Endodermal cell (in vitro differentiated cells): ENCODE results near the gene WNT8B. TPM values are rescaled to one million over a fixed set of nuclear protein-coding genes. Genes with fewer than 3 reads are reported as not detected.

Experiments
- DNase-seq: peaks from one replicate; pipeline ENCODE4 v3.0.0-alpha.2; 2017
- H3K27ac ChIP-seq: 2 replicates; pipeline ENCODE4 v1.5.1; 2013; ENCODE audit warnings: mild to moderate bottlenecking, low read depth, low read length, moderate library complexity
- H3K27me3 ChIP-seq: 2 replicates; pipeline ENCODE4 v1.6.1; 2013; ENCODE audit warnings: mild to moderate bottlenecking, low read length, moderate library complexity; ENCODE audit not compliant: insufficient read depth, control insufficient read depth, poor library complexity, severe bottlenecking
- H3K36me3 ChIP-seq: 2 replicates; pipeline ENCODE4 v1.7.0; 2013; ENCODE audit warnings: mild to moderate bottlenecking, low read length, moderate library complexity; ENCODE audit not compliant: control insufficient read depth, insufficient read depth
- H3K4me1 ChIP-seq: one replicate; pipeline ENCODE4 v1.7.0; 2013; ENCODE audit warnings: low read length; ENCODE audit not compliant: control insufficient read depth, insufficient read depth
- H3K4me3 ChIP-seq: 2 replicates; pipeline ENCODE4 v1.5.1; 2013; ENCODE audit warnings: mild to moderate bottlenecking, low read length, moderate library complexity
- H3K9ac ChIP-seq: 2 replicates; pipeline ENCODE4 v1.6.1; 2013; ENCODE audit warnings: mild to moderate bottlenecking, low read length, moderate library complexity; ENCODE audit not compliant: poor library complexity, severe bottlenecking; ENCODE audit errors: extremely low read depth
- H3K9me3 ChIP-seq: 2 replicates; pipeline ENCODE4 v1.6.1; 2013; ENCODE audit warnings: mild to moderate bottlenecking, low read length, moderate library complexity; ENCODE audit not compliant: control insufficient read depth
- H3K27ac Mint-ChIP-seq: 2 replicates; pipeline ENCODE4 v1.8.0; 2020; ENCODE audit warnings: mixed read lengths
- H3K27me3 Mint-ChIP-seq: 2 replicates; pipeline ENCODE4 v1.8.0; 2021; ENCODE audit warnings: mild to moderate bottlenecking, mixed read lengths; ENCODE audit not compliant: insufficient read depth
- H3K36me3 Mint-ChIP-seq: 2 replicates; pipeline ENCODE4 v1.8.0; 2020; ENCODE audit warnings: low read depth, mixed read lengths
- H3K4me1 Mint-ChIP-seq: 2 replicates; pipeline ENCODE4 v1.8.0; 2020; ENCODE audit warnings: mixed read lengths
- H3K4me3 Mint-ChIP-seq: 2 replicates; pipeline ENCODE4 v1.8.0; 2020; ENCODE audit warnings: mild to moderate bottlenecking, moderate library complexity, mixed read lengths
- H3K9me3 Mint-ChIP-seq: 2 replicates; pipeline ENCODE4 v1.8.0; 2020; ENCODE audit warnings: mild to moderate bottlenecking, mixed read lengths
- CTCF ChIP-seq: fragments of 200-600 bp; sonication (generic); conservative IDR thresholded peaks from 2 replicates; pipeline ENCODE4 v1.5.0; 2021; ENCODE audit warnings: antibody characterized with exemption, mild to moderate bottlenecking
- WGBS, 2 experiments: methylation state at CpG; one replicate each; pipeline versions ENCODE4 v1.1.5 to v1.1.7; 2013; ENCODE audit warnings: missing lambda C conversion rate in 2 of 2, mixed read lengths in 1 of 2; ENCODE audit not compliant: insufficient coverage in 1 of 2, insufficient read length in 1 of 2; 5-methylcytosine and 5-hydroxymethylcytosine counted together
- long read RNA-seq, 4 experiments: library from polyadenylated mRNA in 2 of 4; library from RNA in 1 of 4; library from capped mRNA in 1 of 4; stranded (forward) in 3 of 4; unstranded in 1 of 4; transcript quantifications; one replicate each; pipeline ENCODE4 v2.0.0, GENCODE V29; 2020 to 2021; ENCODE audit warnings: inconsistent platforms in 1 of 4
- polyA plus RNA-seq, 2 experiments: library from polyadenylated mRNA; stranded (reverse); fragments of 50-300 nt; gene quantifications; one replicate each; pipeline ENCODE4 v1.2.3, GENCODE V29; 2013
- total RNA-seq, 2 donors: library from RNA; stranded (reverse); fragmentation: NEBNext Ultra II Directional in 1 of 2; extraction: Animal tissue kit (Norgen Biotek cat#: 25700) in 1 of 2; gene quantifications; 2 replicates in 1 of 2; 3 replicates in 1 of 2; pipeline ENCODE4 v1.2.1, GENCODE V29; 2021

The WNT8B gene
- under 1 TPM in 1 of 2 donors, not detected in 1; 0.13 TPM for total RNA-seq
- polyA plus RNA-seq (2013, experiment 1 of 2) = 25.0 TPM
- polyA plus RNA-seq (2013, experiment 2 of 2) = 23.5 TPM
- long read RNA-seq, experiment 1 = 0 reads
- long read RNA-seq, experiment 2 = 0 reads
- long read RNA-seq, experiment 3 = 0 reads
- long read RNA-seq, experiment 4 = 0 reads

- Histone ChIP-seq H3K36me3 (no peaks in the 10 kb centered on the region), H3K9ac (no peak within 1 kb of the TSS), H3K9me3 (no peaks in the 10 kb centered on the region), H3K27ac (no peak within 1 kb of the TSS), H3K4me1 (no peaks in the 10 kb centered on the region), H3K4me3 (no peak within 1 kb of the TSS), H3K27me3 (peaks cover 71% of the 10 kb centered on the region)
- Mint-ChIP-seq H3K9me3 (peaks cover 3% of the 10 kb centered on the region), H3K36me3 (no peaks in the 10 kb centered on the region), H3K4me1 (no peaks in the 10 kb centered on the region), H3K27ac (no peak within 1 kb of the TSS), H3K4me3 (no peak within 1 kb of the TSS), H3K27me3 (peaks cover 74% of the 10 kb centered on the region)
- DNase-seq = no peak
- WGBS, 2 experiments = 45 to 50% methylated on average over 2 to 3 of the region's 4 CpGs
- TF ChIP-seq CTCF = no peak
Measured at GRCh38 chr10:100462709-100463108, at the start of gene WNT8B. Gene WNT8B, plus strand, starts transcription at chr10:100463009. Its CDS starts 160 bp downstream, at chr10:100463169.

- Mint-ChIP-seq H3K27me3 (peaks cover 20% of the 10 kb centered on the region), H3K4me1 (no peaks in the 10 kb centered on the region), H3K36me3 (no peaks in the 10 kb centered on the region), H3K4me3 (no peak overlapping the region), H3K27ac (no peak overlapping the region), H3K9me3 (peaks cover 10% of the 10 kb centered on the region)
- no peak overlapping the region for H3K9ac ChIP-seq
- no peaks in the 10 kb centered on the region for H3K9me3 ChIP-seq
- H3K27ac ChIP-seq = no peak overlapping the region
- no peaks in the 10 kb centered on the region for H3K4me1 ChIP-seq
- H3K4me3 ChIP-seq = no peak overlapping the region
- H3K27me3 ChIP-seq = no peaks in the 10 kb centered on the region
- H3K36me3 ChIP-seq = no peaks in the 10 kb centered on the region
- WGBS, 2 experiments = 96 to 100% methylated on average over 1 to 3 of the region's 3 CpGs
- TF ChIP-seq CTCF = no peak
- DNase-seq = no peak
Measured at GRCh38 chr10:100413173-100413572, 49.6 kb upstream of the WNT8B start.

GRCh38 chr10:100419911-100420449 lies 42.8 kb upstream of the WNT8B start:
- Mint-ChIP-seq H3K4me3 (no peak overlapping the region), H3K4me1 (peaks cover 3% of the 10 kb centered on the region), H3K36me3 (no peaks in the 10 kb centered on the region), H3K27me3 (peaks cover 25% of the 10 kb centered on the region), H3K27ac (no peak overlapping the region), H3K9me3 (no peaks in the 10 kb centered on the region)
- no peak for TF ChIP-seq CTCF
- Histone ChIP-seq H3K27ac (no peak overlapping the region), H3K9me3 (no peaks in the 10 kb centered on the region), H3K4me1 (no peaks in the 10 kb centered on the region), H3K36me3 (no peaks in the 10 kb centered on the region), H3K27me3 (no peaks in the 10 kb centered on the region), H3K4me3 (no peak overlapping the region), H3K9ac (no peak overlapping the region)
- WGBS, 2 experiments = 93 to 96% methylated on average over 4 of the region's 4 CpGs
- no peak for DNase-seq
